ENCODE results near the gene RAB11FIP3.

The RAB11FIP3 gene

GRCh38 chr16:526181-527014, 100.9 kb downstream of the RAB11FIP3 start:
- DNase-seq (ENCODE audit: insufficient read length, low spot score) (no peak), FAIRE-seq (no peak)

- FAIRE-seq (peak; percentile 75), DNase-seq (ENCODE audit: insufficient read length, low spot score) (peak; percentile 78)
Observed at GRCh38 chr16:527015-527903, 101.8 kb downstream of the RAB11FIP3 start, which contains the start of gene CAPN15. TSS of gene CAPN15 (plus strand) at chr16:527712. CDS start at chr16:546839, 19,127 bp downstream.

DNA sequence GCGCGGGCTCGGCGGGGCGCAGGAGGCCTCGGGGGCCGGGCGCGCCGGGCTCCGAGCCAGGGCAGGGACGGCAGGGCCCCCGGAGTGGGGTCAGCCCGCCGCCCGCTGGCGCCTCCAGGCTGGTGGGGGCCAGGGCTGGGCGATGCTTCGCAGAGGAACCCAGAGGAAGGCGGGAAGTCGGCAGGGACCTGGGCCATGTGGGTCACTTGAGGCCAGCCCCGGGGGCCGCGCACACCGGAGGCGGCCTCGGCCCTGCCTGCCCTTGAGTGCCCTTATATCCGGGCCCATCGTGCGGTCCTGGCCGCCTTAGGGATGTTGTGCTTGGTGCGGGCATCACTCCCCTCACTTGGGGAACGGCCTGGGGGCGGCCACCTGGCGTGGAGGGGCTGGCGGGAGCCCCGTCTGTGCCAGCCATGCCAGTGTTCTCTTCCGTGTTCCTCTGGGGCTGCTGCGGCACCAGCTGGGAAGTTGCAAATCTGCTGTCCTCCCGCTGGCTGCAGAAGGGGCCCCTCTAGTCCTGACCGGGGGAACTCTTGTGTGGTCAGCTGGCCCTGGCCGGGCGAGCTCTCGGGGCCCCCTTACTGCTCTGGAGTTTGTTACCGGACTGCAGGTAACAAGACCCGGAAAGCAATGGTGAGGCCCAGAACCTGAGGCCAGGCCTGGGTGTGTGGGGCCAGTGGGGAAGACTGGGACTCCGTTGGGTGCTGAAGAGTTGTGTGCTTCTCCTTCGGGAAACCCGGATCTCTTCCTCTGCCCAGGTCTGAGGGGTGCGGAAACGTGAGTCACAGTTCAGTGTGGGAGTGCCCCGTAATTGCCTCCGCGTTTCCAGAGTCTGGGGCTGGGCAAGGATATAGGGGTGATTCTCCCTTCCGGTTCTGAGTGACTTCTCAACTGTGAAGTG, 102.9 kb downstream of the RAB11FIP3 start:
- DNase-seq (ENCODE audit: insufficient read length, low spot score) (peak; percentile 68), FAIRE-seq (no peak)

DNA sequence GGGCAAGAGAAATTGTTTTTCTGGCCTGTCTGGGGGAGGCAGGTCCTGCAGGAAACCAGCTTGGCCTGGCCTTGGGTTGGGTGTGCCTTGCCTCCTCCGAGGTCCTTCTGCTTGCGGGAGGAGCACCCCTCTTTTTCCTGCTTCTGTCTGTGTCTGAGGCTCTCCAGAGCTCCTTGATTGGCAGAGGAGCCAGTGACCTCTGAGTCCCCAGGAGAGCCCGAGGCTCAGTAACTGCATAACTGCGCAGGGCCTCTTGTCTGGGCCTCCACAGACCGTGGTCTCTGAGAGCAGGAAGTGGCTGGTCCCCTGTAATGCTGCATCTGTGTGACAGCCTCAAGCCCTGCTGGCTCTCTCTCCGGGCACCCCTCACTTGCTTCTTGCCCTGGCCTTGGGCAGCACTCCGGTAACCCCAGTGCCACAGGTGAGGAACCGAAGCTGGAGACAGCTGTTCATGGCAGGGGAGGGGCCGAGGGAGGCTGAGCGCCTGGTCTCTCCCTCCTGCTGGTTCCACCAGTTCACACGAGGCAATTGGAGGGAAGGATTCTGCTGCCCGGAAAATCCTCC, 103.6 kb downstream of the RAB11FIP3 start:
- FAIRE-seq: no peak

DNA sequence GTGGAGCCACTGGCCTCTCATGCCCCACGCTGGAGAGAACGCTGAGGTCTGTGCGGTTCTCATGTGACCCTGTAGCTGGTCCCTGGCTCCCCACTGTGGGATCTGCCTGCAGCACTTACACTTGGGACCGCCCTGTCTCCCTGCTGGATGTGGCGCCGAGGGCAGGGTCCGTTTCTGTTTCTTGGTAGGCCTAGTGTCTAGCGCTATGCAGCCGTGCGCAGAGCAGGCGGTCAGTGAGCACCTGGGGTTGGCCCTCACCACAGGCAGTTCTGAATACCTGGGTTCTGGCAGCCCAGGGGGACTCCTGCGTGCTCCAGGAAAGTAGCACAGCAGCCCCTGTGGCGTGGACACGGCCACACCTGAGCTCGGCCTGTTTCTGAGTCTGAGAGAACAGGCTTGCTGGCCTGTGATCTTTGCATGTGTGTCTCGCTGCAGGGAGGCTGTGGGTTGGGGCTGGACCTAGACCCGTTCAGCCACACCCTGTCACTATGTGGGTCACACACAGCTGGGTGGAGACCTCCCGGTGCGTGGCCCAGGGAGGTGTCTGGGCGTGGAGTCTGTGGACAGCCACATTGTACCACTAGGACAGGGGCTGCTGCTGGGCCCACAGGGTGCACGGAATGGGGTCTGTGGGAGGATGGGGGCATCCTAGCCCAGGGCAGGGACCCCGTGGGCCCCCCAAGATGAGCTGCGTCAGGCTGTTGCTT, 104.8 kb downstream of the RAB11FIP3 start:
- FAIRE-seq: no peak
- no peak for DNase-seq (ENCODE audit: insufficient read length, low spot score)

More for the DNA sequence above, 103.6 kb downstream of the RAB11FIP3 start:
- no peak for DNase-seq (ENCODE audit: insufficient read length, low spot score)

- no peak for FAIRE-seq
- no peak for DNase-seq (ENCODE audit: insufficient read length, low spot score)
Observed at GRCh38 chr16:531494-532125, 106.2 kb downstream of the RAB11FIP3 start.

DNA sequence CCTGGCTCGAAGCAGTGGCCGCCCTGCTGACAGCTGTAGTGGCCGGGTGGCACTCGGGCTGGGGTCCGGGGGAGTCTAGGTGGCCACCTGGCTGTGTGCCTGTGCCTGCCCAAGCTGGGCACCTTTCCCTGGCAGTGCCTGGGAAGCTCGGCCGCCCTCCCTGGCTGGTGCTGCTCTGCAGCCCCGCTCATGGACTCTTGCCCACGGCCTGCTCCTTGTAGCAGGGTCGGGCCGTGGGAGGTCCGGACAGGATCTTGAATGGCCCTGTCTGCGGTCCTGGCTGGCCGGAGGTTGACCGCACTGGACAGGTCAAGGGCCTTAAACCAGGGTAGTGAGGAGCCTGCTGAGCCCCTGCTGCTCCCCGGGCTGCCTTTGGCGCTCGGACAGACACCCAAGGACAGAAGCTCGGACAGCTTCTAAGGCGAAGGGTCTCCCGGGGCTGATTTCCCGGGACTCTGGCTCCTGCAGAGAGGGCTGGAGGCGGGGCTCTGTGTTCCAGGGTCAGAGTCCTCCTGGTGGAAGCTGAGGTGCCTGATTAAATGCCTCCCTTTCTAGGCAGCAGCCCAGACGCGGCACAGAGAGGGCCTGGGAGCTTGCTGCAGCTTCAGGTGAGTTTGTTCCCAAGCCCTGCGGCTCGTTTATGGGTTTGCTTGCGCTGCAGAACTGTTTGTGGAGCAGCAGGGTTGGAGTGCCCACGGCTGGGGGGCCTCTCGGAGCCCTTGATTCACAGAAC, 108.1 kb downstream of the RAB11FIP3 start:
- DNase-seq (ENCODE audit: insufficient read length, low spot score) (no peak), FAIRE-seq (no peak)

- FAIRE-seq (no peak), DNase-seq (ENCODE audit: insufficient read length, low spot score) (no peak)
Observed at GRCh38 chr16:534135-534534, 108.7 kb downstream of the RAB11FIP3 start.

DNA sequence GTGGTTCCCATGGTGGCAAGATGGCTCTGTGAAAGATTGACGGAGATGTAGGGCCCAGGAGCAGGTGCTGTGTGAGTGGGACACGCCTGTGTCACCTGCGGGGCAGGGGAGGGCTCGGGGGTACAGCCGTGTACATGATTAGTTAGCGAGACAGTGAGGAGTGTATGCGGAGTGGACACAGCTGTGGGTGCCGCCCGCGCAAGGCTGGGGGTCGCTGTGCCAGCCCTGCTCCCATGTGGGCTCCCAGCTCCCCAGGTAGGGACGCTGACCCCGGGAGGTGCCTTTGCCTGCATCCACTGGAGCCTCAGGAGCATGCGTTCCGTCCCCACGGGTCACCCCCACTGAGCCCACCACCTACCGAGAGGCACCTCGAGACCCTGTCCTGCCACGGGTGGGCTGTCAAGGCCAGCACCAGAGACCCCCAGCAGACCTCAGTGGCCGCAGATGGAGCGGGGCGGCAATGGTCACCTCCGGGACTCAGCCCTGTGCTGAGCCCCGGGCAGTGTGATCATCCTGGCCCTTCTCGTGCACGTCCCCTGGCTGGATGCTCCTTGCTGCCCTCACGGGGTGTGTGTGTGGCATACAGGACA, 109.5 kb downstream of the RAB11FIP3 start:
- no peak for FAIRE-seq

DNA sequence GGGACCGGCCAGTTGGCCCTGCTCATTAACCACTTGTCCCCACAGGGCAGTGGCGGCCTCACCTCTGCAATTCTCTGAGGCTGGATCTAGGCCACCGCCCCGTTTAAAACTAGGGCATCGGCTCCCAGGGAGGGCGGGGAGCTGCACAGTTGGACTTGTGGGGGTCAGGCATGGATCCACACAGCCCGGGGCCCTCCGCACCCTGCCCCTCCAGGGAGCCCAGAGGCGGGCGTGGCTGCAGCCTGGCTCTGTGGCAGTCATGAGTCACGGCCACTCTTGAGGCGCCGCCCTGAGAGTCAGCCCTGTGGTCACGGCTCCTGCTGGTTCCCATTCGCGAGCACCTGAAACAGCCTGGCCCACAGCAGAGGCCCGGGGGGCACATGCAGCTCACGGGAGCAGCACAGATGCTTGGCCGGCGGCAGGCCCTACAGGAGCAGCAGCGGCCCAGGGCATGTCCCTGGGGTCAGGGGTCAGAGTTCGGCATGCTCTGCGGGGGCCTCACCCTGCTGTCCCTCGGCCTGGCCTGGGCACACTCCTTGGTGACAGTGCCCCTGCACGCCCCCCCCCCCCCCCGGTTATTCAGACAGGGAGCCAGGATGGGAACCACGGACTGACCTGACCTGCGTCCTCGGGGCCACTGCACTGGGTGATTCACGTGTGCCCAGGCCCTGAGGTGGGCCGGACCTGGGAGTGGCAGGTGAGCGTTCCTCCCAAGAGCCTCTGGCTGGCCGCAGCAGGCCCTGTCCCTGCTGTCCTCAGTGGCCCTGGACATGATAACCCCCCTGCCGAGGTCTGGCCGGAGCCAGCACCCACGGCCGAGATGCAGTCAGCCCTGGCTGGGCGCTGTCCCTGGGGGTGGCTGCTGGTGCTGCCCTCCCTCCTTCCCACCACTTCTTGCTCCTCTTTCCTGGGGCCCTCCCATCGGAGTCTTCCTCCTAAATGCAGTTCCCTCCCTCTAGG, 110.3 kb downstream of the RAB11FIP3 start:
- no peak for FAIRE-seq

More for the DNA sequence above, 109.5 kb downstream of the RAB11FIP3 start:
- no peak for DNase-seq (ENCODE audit: insufficient read length, low spot score)

GRCh38 chr16:536746-537145, 111.3 kb downstream of the RAB11FIP3 start:
- FAIRE-seq (no peak), DNase-seq (ENCODE audit: insufficient read length, low spot score) (no peak)

More for the DNA sequence above, 110.3 kb downstream of the RAB11FIP3 start:
- DNase-seq (ENCODE audit: insufficient read length, low spot score): peak; percentile 41

- FAIRE-seq (no peak), DNase-seq (ENCODE audit: insufficient read length, low spot score) (no peak)
Observed at GRCh38 chr16:537415-538335, 112.2 kb downstream of the RAB11FIP3 start.

DNA sequence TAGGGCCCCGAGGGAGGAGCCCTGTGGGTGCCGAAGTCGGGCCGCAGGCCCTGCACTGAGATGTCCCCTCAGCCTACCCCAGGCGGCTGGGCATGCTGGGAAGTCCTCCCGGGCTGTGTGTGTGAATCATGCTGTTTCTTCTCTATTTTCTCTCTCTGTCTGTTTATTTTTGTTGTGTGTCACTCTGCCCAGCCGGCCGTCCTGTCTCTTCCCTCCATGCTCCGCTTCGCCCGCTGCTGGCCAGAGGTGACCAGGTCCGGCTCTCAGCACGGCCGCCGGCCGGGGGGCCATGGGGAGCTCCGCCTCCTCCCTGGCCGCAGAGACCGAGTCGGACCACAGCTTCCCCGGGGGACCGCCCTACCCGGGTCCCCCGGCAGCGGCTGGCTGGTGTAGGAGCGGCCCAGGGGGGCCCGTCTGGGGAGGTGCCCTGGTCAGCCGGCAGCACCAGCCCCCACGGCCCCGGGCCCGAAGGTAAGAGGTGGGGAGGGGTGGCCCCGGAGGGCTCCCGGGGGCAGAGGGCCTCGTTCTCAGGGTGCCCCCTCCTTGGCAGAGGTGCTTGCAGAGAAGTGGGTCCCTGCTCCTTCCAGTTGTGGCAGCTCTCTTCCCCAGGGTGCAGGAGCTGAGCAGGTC, 114.6 kb downstream of the RAB11FIP3 start:
- no peak for DNase-seq (ENCODE audit: insufficient read length, low spot score)
- no peak for FAIRE-seq

DNA sequence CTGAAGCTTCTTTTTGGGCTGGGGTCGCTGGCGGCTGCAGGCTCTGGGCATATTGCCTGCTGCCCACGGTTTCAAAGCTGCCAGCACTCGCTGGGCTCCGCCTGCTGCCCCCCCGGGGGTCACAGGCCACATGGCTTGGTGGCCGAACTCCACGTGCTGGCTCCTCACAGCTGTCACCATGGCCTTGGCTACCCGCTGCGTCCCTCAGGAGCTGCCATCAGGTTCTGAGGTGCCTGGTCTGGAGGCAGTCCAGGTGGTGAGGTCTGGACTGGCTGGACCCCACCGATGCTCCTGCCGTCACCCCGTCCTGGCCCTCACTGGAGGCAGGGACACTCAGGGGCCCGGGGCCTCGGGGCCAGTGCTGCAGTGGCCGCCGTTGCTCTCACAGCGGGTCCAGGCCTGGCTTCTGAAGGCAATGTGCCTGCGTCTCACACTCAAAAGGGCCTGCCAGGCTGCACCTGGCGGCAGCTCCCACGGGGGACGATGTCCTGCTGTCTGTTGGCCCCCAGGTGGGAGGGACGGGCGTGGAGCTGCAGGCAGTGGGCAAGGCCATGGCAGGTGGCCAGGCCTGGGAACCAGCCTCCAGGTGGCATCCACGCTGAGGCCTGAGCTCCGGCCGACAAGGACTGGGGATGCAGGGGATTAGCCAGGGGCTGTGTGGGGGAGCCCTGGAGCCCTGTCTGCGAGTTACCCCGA, 115.3 kb downstream of the RAB11FIP3 start:
- FAIRE-seq: no peak
- no peak for DNase-seq (ENCODE audit: insufficient read length, low spot score)
